MCF 10A (cell line): ENCODE results near the gene NAA35. TPM values are rescaled to one million over a fixed set of nuclear protein-coding genes. Genes with fewer than 3 reads are reported as not detected.

Experiments used
- BruUV-seq: library from RNA; stranded (reverse); fragments of 400-500 nt; replicated peaks from 2 replicates; lab custom pipeline; 2021; lab: Mats Ljungman, UMichigan
- CTCF ChIA-PET: fragments of 300-600 bp; sonication (Branson Sonifier 250); formaldehyde crosslinking; extraction: SDS; loops from one replicate; lab custom pipeline; 2021; ENCODE audit warnings: antibody characterized with exemption, inconsistent platforms; lab: Yijun Ruan, JAX
- POLR2A ChIA-PET: fragments of 300-600, 350-650 bp; sonication (Branson Sonifier 250); formaldehyde crosslinking; extraction: SDS; loops from one replicate; lab custom pipeline; 2020; ENCODE audit warnings: antibody characterized with exemption, inconsistent platforms; lab: Yijun Ruan, JAX
- DNase-seq: peaks from one replicate; pipeline ENCODE4 v3.0.0-alpha.2; 2018; ENCODE audit not compliant: unreplicated experiment
- H3K27ac Mint-ChIP-seq: one replicate; pipeline ENCODE4 v1.8.0; 2022; ENCODE audit warnings: mild to moderate bottlenecking, low read depth, mixed read lengths; ENCODE audit not compliant: unreplicated experiment
- H3K27me3 Mint-ChIP-seq: one replicate; pipeline ENCODE4 v1.8.0; 2022; ENCODE audit warnings: mixed read lengths; ENCODE audit not compliant: insufficient read depth, unreplicated experiment
- H3K36me3 Mint-ChIP-seq: one replicate; pipeline ENCODE4 v1.8.0; 2022; ENCODE audit warnings: mild to moderate bottlenecking, moderate library complexity, mixed read lengths; ENCODE audit not compliant: insufficient read depth, unreplicated experiment
- H3K4me1 Mint-ChIP-seq: one replicate; pipeline ENCODE4 v1.8.0; 2022; ENCODE audit warnings: mixed read lengths; ENCODE audit not compliant: insufficient read depth, unreplicated experiment
- H3K4me3 Mint-ChIP-seq: one replicate; pipeline ENCODE4 v1.8.0; 2022; ENCODE audit warnings: mild to moderate bottlenecking, moderate library complexity, mixed read lengths; ENCODE audit not compliant: unreplicated experiment
- H3K9me3 Mint-ChIP-seq: one replicate; pipeline ENCODE4 v1.8.0; 2022; ENCODE audit warnings: mixed read lengths; ENCODE audit not compliant: unreplicated experiment
- intact Hi-C: fragments of 100-400 bp; cut with micrococcal nuclease; formaldehyde crosslinking; loops from 2 replicates; pipeline ENCODE4 v1.14.1; 2022
- total RNA-seq: library from RNA; stranded (reverse); gene quantifications from 2 replicates; pipeline ENCODE4 v1.2.3, GENCODE V29; 2022
- TF ChIP-seq, protein P1 (sequence below): fragments of 200-600 bp; IDR thresholded peaks from one replicate; pipeline ENCODE4 v1.8.0; 2022; ENCODE audit warnings: antibody characterized with exemption, mild to moderate bottlenecking; ENCODE audit not compliant: unreplicated experiment

Gene NAA35
- total RNA-seq, 1 experiment from 2014 or later = 36.2 TPM

DNA sequence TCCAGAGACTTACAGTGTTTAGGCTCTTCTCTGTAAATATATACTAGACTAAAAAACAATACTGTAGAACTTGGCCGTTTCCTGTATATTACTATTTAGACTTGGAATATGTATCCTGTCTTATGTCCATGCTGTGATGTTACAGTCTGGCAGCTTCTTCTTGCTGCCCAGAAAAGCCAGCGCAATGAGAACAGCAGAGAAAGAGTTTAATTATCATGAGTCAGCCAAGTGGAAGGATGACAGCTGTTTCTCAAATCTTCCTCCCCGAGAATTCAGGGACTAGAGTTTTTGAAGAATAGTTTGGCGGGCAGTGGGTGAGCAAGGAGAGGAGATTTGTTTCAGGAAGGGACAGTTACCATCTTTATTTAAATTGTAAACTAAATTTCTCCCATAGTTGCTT is 37.5 kb downstream of the NAA35 start:
- TF ChIP-seq, protein P1, sequence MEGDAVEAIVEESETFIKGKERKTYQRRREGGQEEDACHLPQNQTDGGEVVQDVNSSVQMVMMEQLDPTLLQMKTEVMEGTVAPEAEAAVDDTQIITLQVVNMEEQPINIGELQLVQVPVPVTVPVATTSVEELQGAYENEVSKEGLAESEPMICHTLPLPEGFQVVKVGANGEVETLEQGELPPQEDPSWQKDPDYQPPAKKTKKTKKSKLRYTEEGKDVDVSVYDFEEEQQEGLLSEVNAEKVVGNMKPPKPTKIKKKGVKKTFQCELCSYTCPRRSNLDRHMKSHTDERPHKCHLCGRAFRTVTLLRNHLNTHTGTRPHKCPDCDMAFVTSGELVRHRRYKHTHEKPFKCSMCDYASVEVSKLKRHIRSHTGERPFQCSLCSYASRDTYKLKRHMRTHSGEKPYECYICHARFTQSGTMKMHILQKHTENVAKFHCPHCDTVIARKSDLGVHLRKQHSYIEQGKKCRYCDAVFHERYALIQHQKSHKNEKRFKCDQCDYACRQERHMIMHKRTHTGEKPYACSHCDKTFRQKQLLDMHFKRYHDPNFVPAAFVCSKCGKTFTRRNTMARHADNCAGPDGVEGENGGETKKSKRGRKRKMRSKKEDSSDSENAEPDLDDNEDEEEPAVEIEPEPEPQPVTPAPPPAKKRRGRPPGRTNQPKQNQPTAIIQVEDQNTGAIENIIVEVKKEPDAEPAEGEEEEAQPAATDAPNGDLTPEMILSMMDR = no peak
- Mint-ChIP-seq H3K27me3 (no peaks in the 10 kb centered on the region), H3K36me3 (peaks cover 81% of the 10 kb centered on the region), H3K9me3 (no peaks in the 10 kb centered on the region), H3K4me3 (no peak overlapping the region), H3K27ac (no peak overlapping the region), H3K4me1 (no peaks in the 10 kb centered on the region)
- intact Hi-C loops = no loop called here
- BruUV-seq = no TSS peak
- CTCF ChIA-PET = interaction anchor here (1.0 kb wide), 1 partner anchor 260 kb away, joined by 3 read pairs; no protein-coding TSS in a partner anchor
- POLR2A ChIA-PET = no interaction called here
- no peak for DNase-seq

DNA sequence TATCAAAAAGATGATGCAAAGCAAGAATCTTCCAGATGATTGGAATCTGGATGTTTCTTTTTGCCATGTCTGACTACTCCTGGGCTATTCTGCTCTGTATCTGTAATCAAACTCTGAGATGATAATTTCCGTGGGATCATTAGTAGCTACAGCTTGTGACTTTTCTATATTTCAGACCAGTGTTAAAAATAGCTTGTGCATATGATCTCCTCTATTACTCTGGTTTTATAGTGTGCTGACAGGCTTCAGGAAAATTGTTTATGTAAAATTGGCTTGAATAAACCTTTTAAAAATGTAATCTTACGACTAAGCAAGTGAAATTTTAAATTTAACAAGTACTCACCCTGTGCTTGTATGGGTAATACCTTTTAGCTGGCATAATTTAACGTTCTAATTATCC is 40.4 kb downstream of the NAA35 start:
- H3K27me3 Mint-ChIP-seq = no peaks in the 10 kb centered on the region
- H3K27ac Mint-ChIP-seq = no peak overlapping the region
- ChIA-PET POLR2A (interaction anchor here (1.3 kb wide), 1 partner anchor 10 kb away, joined by 3 read pairs; no protein-coding TSS in a partner anchor), CTCF (no interaction called here)
- H3K36me3 Mint-ChIP-seq = peaks cover 78% of the 10 kb centered on the region
- BruUV-seq = no TSS peak
- no peak overlapping the region for H3K4me3 Mint-ChIP-seq
- TF ChIP-seq, protein P1 = no peak
- DNase-seq = no peak
- no peaks in the 10 kb centered on the region for H3K9me3 Mint-ChIP-seq
- H3K4me1 Mint-ChIP-seq = no peaks in the 10 kb centered on the region
- intact Hi-C loops = no loop called here

GRCh38 chr9:85984457-85984856 is 43.5 kb downstream of the NAA35 start:
- peaks cover 72% of the 10 kb centered on the region for H3K36me3 Mint-ChIP-seq
- no TSS peak for BruUV-seq
- TF ChIP-seq, protein P1 = no peak

GRCh38 chr9:85987236-85987635 is 46.3 kb downstream of the NAA35 start:
- intact Hi-C loops = no loop called here
- DNase-seq = no peak
- H3K27me3 Mint-ChIP-seq = no peaks in the 10 kb centered on the region
- H3K27ac Mint-ChIP-seq = no peak overlapping the region
- TF ChIP-seq, protein P1 = no peak
- H3K4me1 Mint-ChIP-seq = no peaks in the 10 kb centered on the region
- H3K9me3 Mint-ChIP-seq = no peaks in the 10 kb centered on the region
- CTCF ChIA-PET = interaction anchor here (0.6 kb wide), 1 partner anchor 79 kb away, joined by 3 read pairs; no protein-coding TSS in a partner anchor
- H3K36me3 Mint-ChIP-seq = peaks cover 67% of the 10 kb centered on the region
- POLR2A ChIA-PET = no interaction called here
- BruUV-seq = no TSS peak
- H3K4me3 Mint-ChIP-seq = no peak overlapping the region

More at GRCh38 chr9:85984457-85984856, 43.5 kb downstream of the NAA35 start:
- no peaks in the 10 kb centered on the region for H3K27me3 Mint-ChIP-seq
- ChIA-PET CTCF (no interaction called here), POLR2A (no interaction called here)
- H3K9me3 Mint-ChIP-seq = no peaks in the 10 kb centered on the region
- no peaks in the 10 kb centered on the region for H3K4me1 Mint-ChIP-seq
- intact Hi-C loops = no loop called here
- no peak for DNase-seq
- no peak overlapping the region for H3K27ac Mint-ChIP-seq
- H3K4me3 Mint-ChIP-seq = no peak overlapping the region
